ENCODE measurements around the gene TOMM40. TPM values are rescaled to one million over a fixed set of nuclear protein-coding genes. Genes with fewer than 3 reads are reported as not detected.

The TOMM40 gene
- total RNA-seq, 4 donors from 2014 or later: 32.6 to 45.7 (median 37.5) TPM

- no peaks in the 10 kb centered on the region for H3K27me3 ChIP-seq
- H3K27ac ChIP-seq: no peak overlapping the region
- DNase-seq: no peak
- no peaks in the 10 kb centered on the region for H3K9me3 ChIP-seq
- peaks cover 0 to 17% (median 2%) of the 10 kb centered on the region in 4 donors for H3K4me1 ChIP-seq
- no peak for TF ChIP-seq POLR2A (IDR thresholded peaks at IDR 0.05)
- no peak for TF ChIP-seq CTCF (IDR thresholded peaks at IDR 0.05)
- no peak overlapping the region for H3K4me3 ChIP-seq
- peaks cover 0 to 11% (median 0%) of the 10 kb centered on the region in 3 donors for H3K36me3 ChIP-seq
These were observed 58.5 kb downstream of the TOMM40 start for GRCh38 chr19:44949550-44949949.

- DNase-seq: peak in 2 of 3 donors; percentile 74 to 82
- Histone ChIP-seq H3K27me3 (no peaks in the 10 kb centered on the region), H3K27ac (no peak overlapping the region), H3K36me3 (peaks cover 0 to 11% (median 0%) of the 10 kb centered on the region in 3 donors), H3K4me1 (peaks cover 0 to 24% (median 9%) of the 10 kb centered on the region in 4 donors), H3K9me3 (no peaks in the 10 kb centered on the region), H3K4me3 (no peak overlapping the region)
- TF ChIP-seq POLR2A (IDR thresholded peaks at IDR 0.05): no peak
- TF ChIP-seq CTCF (IDR thresholded peaks at IDR 0.05): peak; percentile 72 to 91 (median 76)
These were observed 60.4 kb downstream of the TOMM40 start for GRCh38 chr19:44951179-44952159.

Other genes starting within 250 kb of the TOMM40 start
- gene PVR, start 247.3 kb upstream of the TOMM40 start, total RNA-seq: 10 to 100 TPM; 21.7 to 49.3 (median 40.0) TPM
- gene CEACAM19, start 219.8 kb upstream of the TOMM40 start, total RNA-seq: 10 to 100 TPM in 3 of 4 donors, 1 to 10 TPM in 1; 4.4 to 16.9 (median 13.3) TPM
- gene CEACAM16, start 192.1 kb upstream of the TOMM40 start, total RNA-seq: not detected
- 100 to 1,000 TPM in 3 of 4 donors, 10 to 100 TPM in 1; 45.4 to 136 (median 119) TPM for gene BCL3, start 142.5 kb upstream of the TOMM40 start, total RNA-seq
- 100 to 1,000 TPM in 3 of 4 donors, 10 to 100 TPM in 1; 84.2 to 197 (median 132) TPM for gene CBLC, start 113.4 kb upstream of the TOMM40 start, total RNA-seq
- 10 to 100 TPM; 32.2 to 40.2 (median 37.1) TPM for gene BCAM, start 82.2 kb upstream of the TOMM40 start, total RNA-seq
- gene NECTIN2, start 45.0 kb upstream of the TOMM40 start, total RNA-seq: 100 to 1,000 TPM in 3 of 4 donors, 10 to 100 TPM in 1; 25.6 to 171 (median 122) TPM
- gene APOE, start 14.5 kb downstream of the TOMM40 start, total RNA-seq: 100 to 1,000 TPM in 1 of 4 donors, 10 to 100 TPM in 3; 24.2 to 203 (median 51.6) TPM
- gene APOC1, start 23.4 kb downstream of the TOMM40 start, total RNA-seq: 100 to 1,000 TPM in 1 of 4 donors, 10 to 100 TPM in 1, 1 to 10 TPM in 1, not detected in 1; 3.9 to 107 (median 14.2) TPM
- gene APOC4, start 51.0 kb downstream of the TOMM40 start, total RNA-seq: not detected
- 10 to 100 TPM in 2 of 4 donors, 1 to 10 TPM in 2; 4.5 to 13.8 (median 9.5) TPM for gene APOC2, start 54.8 kb downstream of the TOMM40 start, total RNA-seq
- gene CLPTM1, start 64.1 kb downstream of the TOMM40 start, total RNA-seq: 100 to 1,000 TPM in 3 of 4 donors, 10 to 100 TPM in 1; 95.7 to 156 (median 125) TPM
- 10 to 100 TPM; 13.3 to 49.8 (median 20.4) TPM for gene RELB, start 110.2 kb downstream of the TOMM40 start, total RNA-seq
- 100 to 1,000 TPM in 3 of 4 donors, 10 to 100 TPM in 1; 94.2 to 310 (median 147) TPM for gene CLASRP, start 147.8 kb downstream of the TOMM40 start, total RNA-seq
- gene ZNF296, start 185.2 kb downstream of the TOMM40 start, total RNA-seq: 1 to 10 TPM in 3 of 4 donors, not detected in 1; 2.1 to 5.5 (median 5.4) TPM
- 10 to 100 TPM in 3 of 4 donors, not detected in 1; 28.7 to 34.2 (median 29.6) TPM for gene GEMIN7, start 188.0 kb downstream of the TOMM40 start, total RNA-seq
- 10 to 100 TPM; 41.8 to 75.1 (median 54.2) TPM for gene PPP1R37, start 201.9 kb downstream of the TOMM40 start, total RNA-seq

Data from Peyer's patch (tissue), 4 donors.